Measurements from ENCODE around the gene ATP8B1. TPM values are rescaled to one million over a fixed set of nuclear protein-coding genes. Genes with fewer than 3 reads are reported as not detected.
A peak's percentile ranks its signal among the peaks of the same experiment; 100 is the strongest.

Gene ATP8B1
- total and polyA plus RNA-seq, 8 donors: 16.4 to 26.6 (median 19.1) TPM

DNA sequence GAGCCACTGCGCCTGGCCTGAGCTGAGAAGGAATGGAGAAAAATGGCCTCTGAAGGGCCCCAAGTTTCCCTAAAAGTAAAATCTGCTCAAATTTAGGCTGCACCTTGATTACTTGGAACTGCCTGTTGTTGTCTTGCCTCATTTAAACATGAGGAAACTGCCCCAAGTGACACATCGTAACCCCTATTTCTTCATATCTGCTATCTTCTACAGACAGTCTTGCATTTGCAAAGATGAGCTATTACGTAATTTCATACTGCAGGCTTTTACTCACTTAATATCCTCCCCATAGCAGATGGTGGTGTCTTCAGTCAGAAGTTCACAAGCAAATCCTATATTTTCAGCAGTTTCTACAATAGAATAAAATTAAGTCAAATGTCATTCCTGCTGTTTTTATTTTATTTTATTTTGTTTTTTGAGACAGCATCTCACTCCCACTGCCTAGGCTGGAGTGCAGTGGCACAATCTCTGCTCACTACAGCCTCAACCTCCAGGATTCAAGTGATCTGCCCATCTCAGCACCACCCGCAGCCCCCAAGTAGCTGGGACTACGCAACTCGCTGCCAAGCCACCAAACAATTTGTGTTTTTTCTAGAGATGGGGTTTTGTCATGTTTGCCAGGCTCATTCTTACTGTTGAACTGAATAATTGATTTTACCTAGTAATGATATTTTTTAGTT lies 136.2 kb downstream of the ATP8B1 start:
- Histone ChIP-seq H3K27ac (peak overlapping the region; percentile 49 to 73), H3K36me3 (peaks cover 0 to 14% of the 10 kb centered on the region in 2 donors), H3K27me3 (no peaks in the 10 kb centered on the region), H3K4me3 (no peak overlapping the region), H3K9me3 (no peaks in the 10 kb centered on the region), H3K4me1 (peaks cover 0 to 46% of the 10 kb centered on the region in 2 donors)
- peak in 1 of 4 donors; percentile 18 for DNase-seq
- TF ChIP-seq CTCF (IDR thresholded peaks at IDR 0.05): no peak
- intact Hi-C loops (cut with DNase I): no loop called here
- ATAC-seq: peak; percentile 74

GRCh38 chr18:57664568-57665165 lies 138.4 kb downstream of the ATP8B1 start:
- ATAC-seq: no peak
- peak overlapping the region in 1 of 2 donors; percentile 73 for H3K27ac ChIP-seq
- intact Hi-C loops (cut with DNase I): no loop called here
- H3K27me3 ChIP-seq: no peaks in the 10 kb centered on the region
- peaks cover 0 to 27% of the 10 kb centered on the region in 2 donors for H3K36me3 ChIP-seq
- H3K9me3 ChIP-seq: no peaks in the 10 kb centered on the region
- no peak overlapping the region for H3K4me3 ChIP-seq
- H3K4me1 ChIP-seq: peaks cover 0 to 46% of the 10 kb centered on the region in 2 donors
- DNase-seq: no peak
- no peak for TF ChIP-seq CTCF (IDR thresholded peaks at IDR 0.05)

DNA sequence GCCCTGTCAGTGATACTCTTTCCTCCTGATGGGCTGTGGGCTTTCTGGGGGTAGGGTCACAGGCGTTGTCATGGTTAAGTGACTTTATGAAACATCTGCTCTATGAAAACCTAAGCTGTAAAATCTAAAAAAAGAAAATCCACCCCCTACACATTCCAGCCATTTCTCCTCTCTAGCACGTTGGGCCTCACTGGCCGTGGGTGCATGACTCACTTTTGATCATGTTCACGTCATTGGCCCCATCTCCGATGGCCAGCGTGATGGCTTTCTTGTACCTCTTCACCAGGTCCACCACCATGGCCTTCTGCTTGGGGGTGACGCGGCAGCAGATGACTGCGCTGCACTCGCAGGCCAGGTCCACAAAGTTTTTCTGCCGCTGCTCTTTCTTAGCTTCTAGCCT lies 142.2 kb downstream of the ATP8B1 start:
- intact Hi-C loops (cut with DNase I): no loop called here
- Histone ChIP-seq H3K27ac (no peak overlapping the region), H3K9me3 (peaks cover 0 to 4% of the 10 kb centered on the region in 2 donors), H3K4me1 (peaks cover 0 to 17% of the 10 kb centered on the region in 2 donors), H3K36me3 (peaks cover 0 to 31% of the 10 kb centered on the region in 2 donors), H3K4me3 (no peak overlapping the region), H3K27me3 (no peaks in the 10 kb centered on the region)
- TF ChIP-seq CTCF (IDR thresholded peaks at IDR 0.05): no peak
- ATAC-seq (no peak), DNase-seq (no peak)

GRCh38 chr18:57659460-57660102 lies 143.5 kb downstream of the ATP8B1 start:
- peaks cover 0 to 3% of the 10 kb centered on the region in 2 donors for H3K4me1 ChIP-seq
- intact Hi-C loops (cut with DNase I): no loop called here
- H3K9me3 ChIP-seq: peaks cover 0 to 16% of the 10 kb centered on the region in 2 donors
- TF ChIP-seq CTCF (IDR thresholded peaks at IDR 0.05): no peak
- H3K27me3 ChIP-seq: no peaks in the 10 kb centered on the region
- H3K36me3 ChIP-seq: peaks cover 0 to 44% of the 10 kb centered on the region in 2 donors
- DNase-seq (peak in 1 of 4 donors; percentile 42), ATAC-seq (no peak)
- H3K27ac ChIP-seq: no peak overlapping the region
- H3K4me3 ChIP-seq: no peak overlapping the region

GRCh38 chr18:57657542-57657941 lies 145.6 kb downstream of the ATP8B1 start:
- H3K36me3 ChIP-seq: peaks cover 0 to 48% of the 10 kb centered on the region in 2 donors
- no peak overlapping the region for H3K27ac ChIP-seq
- ATAC-seq: no peak

More at GRCh38 chr18:57657542-57657941, 145.6 kb downstream of the ATP8B1 start:
- no peaks in the 10 kb centered on the region for H3K4me1 ChIP-seq
- H3K9me3 ChIP-seq: peaks cover 0 to 16% of the 10 kb centered on the region in 2 donors
- no peak for DNase-seq
- no peak for TF ChIP-seq CTCF (IDR thresholded peaks at IDR 0.05)
- no peaks in the 10 kb centered on the region for H3K27me3 ChIP-seq
- intact Hi-C loops (cut with DNase I): no loop called here
- H3K4me3 ChIP-seq: no peak overlapping the region

Measured in left lung (tissue), 10 donors.